ENCODE measurements around the gene CDC42EP1.
"Not testable (repeated sequence)": the region's sequence is repeated elsewhere in the genome, so short reads cannot be mapped to it uniquely, and the experiment has no call there.

CDC42EP1 gene

GRCh38 chr22:37534445-37534844 lies 25.8 kb upstream of the CDC42EP1 start:
- DNase-seq (ENCODE audit: low spot score) = no peak

- DNase-seq (ENCODE audit: low spot score) = no peak
These were observed 25.1 kb upstream of the CDC42EP1 start for GRCh38 chr22:37535159-37535558.

- DNase-seq (ENCODE audit: low spot score) = peak; percentile 96
These were observed 21.5 kb upstream of the CDC42EP1 start for GRCh38 chr22:37538590-37539357.

DNA sequence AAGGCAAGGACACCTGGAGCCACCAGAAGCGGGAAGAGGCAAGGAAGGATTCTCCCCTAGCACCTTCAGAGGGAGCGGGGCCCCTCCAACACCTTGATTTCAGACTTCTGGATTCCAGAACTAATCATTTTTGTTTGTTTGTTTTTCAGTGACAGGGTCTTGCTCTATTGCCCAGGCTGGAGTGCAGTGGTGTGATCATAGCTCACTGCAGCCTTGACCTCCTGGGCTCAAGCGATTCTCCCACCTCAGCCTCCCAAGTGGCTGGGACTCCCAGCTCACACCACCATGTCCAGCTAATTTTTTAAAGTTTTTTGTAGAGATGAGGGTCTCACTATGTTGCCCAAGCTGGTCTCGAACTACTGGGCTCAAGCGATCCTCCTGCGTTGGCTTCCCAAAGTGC lies 20.5 kb upstream of the CDC42EP1 start:
- DNase-seq (ENCODE audit: low spot score) = not testable (repeated sequence)

DNA sequence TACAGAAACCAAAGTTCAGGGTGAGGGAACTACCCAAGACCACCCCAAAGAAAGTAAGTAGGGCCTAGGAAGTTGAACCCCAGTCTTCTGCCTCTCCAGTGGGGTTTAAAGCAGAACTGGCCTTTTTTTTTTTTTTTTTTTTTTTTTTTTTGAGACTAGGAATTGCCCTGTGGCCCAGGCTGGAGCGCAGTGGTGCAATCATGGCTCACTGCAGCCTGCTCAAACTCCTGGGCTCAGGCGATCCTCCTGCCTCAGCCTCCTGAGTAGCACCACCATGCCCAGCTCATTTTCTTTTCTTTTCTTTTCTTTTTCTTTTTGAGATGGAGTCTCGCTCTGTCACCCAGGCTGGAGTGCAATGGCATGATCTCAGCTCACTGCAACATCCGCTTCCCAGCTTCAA lies 17.9 kb upstream of the CDC42EP1 start:
- DNase-seq (ENCODE audit: low spot score) = not testable (repeated sequence)

- DNase-seq (ENCODE audit: low spot score) = no peak
These were observed 17.3 kb upstream of the CDC42EP1 start for GRCh38 chr22:37542959-37543358.

GRCh38 chr22:37544955-37545702 lies 15.2 kb upstream of the CDC42EP1 start:
- DNase-seq (ENCODE audit: low spot score) = peak; percentile 77

- DNase-seq (ENCODE audit: low spot score) = peak; percentile 90
These were observed 14.4 kb upstream of the CDC42EP1 start for GRCh38 chr22:37545703-37546436.

- peak; percentile 56 for DNase-seq (ENCODE audit: low spot score)
These were observed 13.6 kb upstream of the CDC42EP1 start for GRCh38 chr22:37546437-37547250.

DNA sequence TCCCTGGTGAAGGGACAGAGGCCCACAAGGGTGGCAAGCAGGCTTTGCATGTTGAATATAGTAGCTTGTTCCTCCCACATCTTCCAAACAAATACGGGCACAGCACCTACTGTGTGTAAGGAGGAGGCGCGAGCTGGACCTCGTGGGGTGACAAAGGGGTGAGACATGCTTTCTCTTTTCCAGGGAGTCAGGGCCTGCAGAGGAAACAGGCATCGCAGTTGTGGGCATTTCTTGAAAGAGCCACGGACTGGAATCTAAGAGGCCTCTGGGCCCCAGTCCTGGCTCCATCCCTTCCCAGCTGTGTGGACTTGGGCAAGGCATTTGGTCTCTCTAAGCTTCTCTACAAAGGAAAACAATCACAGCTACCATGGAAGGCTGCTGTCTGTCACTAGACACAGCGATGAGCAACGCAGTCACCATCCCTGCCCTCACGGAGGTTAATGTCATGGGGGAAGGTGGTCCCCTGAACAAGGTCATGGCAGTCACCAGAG lies 13.0 kb upstream of the CDC42EP1 start:
- no peak for DNase-seq (ENCODE audit: low spot score)

DNA sequence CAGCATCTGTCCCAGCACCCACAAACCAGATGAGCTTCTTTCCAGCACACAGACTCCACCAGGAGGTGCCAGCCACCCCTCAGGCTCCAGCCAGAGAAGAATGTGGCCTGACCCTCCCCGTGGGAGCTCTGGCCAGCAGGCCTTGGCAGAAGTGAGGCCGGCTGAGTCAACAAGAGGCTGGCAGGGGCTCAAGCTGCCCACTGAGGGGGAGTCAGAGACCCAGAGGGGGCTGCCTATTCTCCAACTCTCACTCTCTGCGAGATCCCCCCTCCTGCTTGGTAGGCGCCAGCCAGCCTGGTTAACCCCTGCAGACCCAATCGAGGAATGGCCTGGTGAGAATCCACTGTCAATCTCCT lies 10.6 kb upstream of the CDC42EP1 start:
- DNase-seq (ENCODE audit: low spot score) = no peak

GRCh38 chr22:37550921-37551320 lies 9.4 kb upstream of the CDC42EP1 start:
- DNase-seq (ENCODE audit: low spot score) = not testable (repeated sequence)

DNA sequence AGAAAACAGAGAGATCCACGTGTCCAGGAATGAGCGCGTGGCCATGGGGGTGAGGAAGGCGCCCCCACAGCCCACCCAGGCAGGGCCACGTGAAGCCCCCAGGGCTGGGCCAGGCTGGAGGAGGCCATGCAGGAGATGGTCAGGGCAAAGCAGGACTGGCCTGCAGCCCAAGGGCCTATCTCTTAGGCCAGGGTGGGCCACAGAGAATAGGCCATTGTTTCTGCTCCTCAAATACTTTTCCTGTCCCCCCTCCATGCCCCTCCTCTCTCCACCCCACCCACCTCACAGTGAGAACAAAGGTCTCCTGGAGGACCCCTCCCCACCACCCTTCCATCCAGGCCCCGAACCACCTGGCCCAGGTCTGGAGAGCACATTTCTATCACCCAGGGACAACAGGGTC lies 8.3 kb upstream of the CDC42EP1 start:
- no peak for DNase-seq (ENCODE audit: low spot score)

- peak; percentile 66 for DNase-seq (ENCODE audit: low spot score)
These were observed 7.6 kb upstream of the CDC42EP1 start for GRCh38 chr22:37552524-37553163.

- no peak for DNase-seq (ENCODE audit: low spot score)
These were observed 6.6 kb upstream of the CDC42EP1 start for GRCh38 chr22:37553725-37554124.

DNA sequence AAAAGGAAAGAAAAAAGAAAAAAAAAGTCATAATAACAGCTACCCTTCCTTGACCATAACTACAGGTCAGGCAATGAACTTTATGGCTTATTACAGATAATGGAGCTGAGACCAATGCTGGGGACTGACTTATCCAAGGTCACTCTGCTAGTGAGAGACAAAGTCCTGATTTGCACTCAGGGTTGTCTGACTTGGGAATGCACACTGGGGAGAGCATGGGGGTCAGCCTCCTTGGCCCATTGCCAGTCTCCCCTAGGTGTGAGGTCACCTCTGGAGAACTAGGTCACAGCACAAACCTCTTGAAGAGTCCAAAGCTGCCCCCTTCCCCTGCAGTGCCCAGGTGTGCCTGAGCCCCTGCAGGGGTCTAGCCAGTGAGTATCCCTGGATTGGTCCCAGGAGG lies 5.3 kb upstream of the CDC42EP1 start:
- no peak for DNase-seq (ENCODE audit: low spot score)

DNA sequence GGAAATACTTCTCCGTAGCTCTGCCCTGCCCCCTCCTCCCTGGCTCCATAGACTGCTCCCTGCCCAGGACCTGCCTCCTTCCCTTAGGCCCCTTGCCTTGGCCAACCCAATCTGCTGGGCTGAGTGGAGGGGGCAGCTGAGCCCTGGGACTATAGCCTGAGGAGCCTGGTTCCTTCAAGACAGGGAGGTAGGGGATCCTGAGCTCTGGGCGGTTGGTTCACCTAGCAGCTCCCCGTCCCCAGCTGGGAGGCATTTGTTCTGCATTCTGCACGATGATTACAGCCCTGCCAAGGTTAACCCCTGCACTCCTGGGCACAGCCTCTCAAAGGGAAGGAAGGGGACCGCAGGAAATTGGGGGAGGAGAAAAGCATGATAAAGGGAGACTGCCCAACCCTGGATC lies 3.6 kb upstream of the CDC42EP1 start:
- no peak for DNase-seq (ENCODE audit: low spot score)

DNA sequence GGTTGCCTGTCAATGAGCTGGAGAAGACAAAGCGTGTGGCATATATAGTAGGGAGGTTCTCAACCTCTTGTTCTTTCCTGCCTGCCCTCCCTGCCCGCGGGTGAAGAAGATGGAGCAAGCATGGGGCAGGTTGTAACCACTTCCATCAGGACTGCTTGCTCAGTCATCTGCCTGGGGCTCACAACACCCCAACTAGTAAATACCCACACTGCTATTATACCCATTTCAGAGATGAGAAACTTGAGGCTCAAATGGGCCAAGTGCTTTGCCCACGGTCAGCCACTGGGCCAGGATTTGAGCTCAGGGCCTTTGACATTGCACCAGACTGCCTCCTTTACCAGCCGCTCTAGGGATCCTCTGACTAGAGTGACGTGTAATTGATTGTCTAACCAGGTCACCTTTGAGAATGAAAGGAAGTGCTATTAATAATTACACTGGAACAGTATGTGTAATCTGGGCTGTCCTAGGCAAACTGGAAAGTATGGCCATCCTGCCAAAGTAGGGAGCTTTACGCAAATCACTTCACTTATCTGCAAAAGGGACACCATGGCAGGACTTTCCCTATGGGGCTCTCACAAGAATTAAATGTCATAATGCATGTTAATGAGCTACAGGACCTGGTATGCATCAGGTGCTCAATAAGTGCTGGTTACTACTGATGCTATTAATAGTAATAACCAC lies 2.8 kb upstream of the CDC42EP1 start:
- no peak for DNase-seq (ENCODE audit: low spot score)

- DNase-seq (ENCODE audit: low spot score) = no peak
These were observed 1.5 kb upstream of the CDC42EP1 start for GRCh38 chr22:37558815-37559214.

DNA sequence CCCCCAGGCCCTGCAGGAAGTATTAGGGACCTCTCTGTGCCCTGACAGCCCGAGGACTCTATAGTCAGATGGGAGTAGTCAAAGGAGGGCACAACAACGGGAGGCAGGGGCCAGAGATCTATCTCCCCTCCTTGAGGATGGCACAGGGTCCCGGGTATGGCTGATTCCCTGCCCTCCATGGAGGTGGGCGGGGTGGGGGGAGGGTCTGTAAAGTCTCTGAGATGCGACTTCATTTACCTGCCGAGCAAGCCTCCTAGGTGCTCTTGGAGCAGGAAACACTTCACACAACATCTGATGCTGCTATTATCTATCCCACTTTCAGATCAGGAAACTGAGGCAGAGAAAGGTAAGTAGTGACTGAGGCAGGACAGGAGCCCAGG lies 769 bp upstream of the CDC42EP1 start:
- no peak for DNase-seq (ENCODE audit: low spot score)

Data from iPS-NIHi11 (cell line).